Endothelial cell of umbilical vein (primary cell): Measurements from ENCODE around the gene SEMA5A.

Experiments
- CTCF ChIP-seq, 2 donors: IDR thresholded peaks; 1 replicate in 1 of 2; 2 replicates in 1 of 2; pipeline ENCODE4 v1.5.1; 2011; ENCODE audit warnings: low read length in 2 of 2, mild to moderate bottlenecking in 2 of 2, moderate library complexity in 2 of 2, control low read depth in 1 of 2, inconsistent platforms in 1 of 2, low read depth in 1 of 2; ENCODE audit not compliant: insufficient read depth in 1 of 2; ENCODE audit errors: extremely low read depth in 1 of 2
- EZH2 ChIP-seq: IDR thresholded peaks from 2 replicates; pipeline ENCODE4 v1.6.1; 2012; ENCODE audit warnings: borderline replicate concordance, low read depth, mild to moderate bottlenecking, moderate library complexity, low read length, inconsistent platforms; ENCODE audit not compliant: severe bottlenecking
- FOS ChIP-seq: IDR thresholded peaks from 2 replicates; pipeline ENCODE4 v1.6.1; 2011; ENCODE audit warnings: mild to moderate bottlenecking, low read length, moderate library complexity, borderline replicate concordance; ENCODE audit not compliant: insufficient read depth
- MYC ChIP-seq: IDR thresholded peaks from one replicate; pipeline ENCODE4 v1.6.1; 2011; ENCODE audit warnings: mild to moderate bottlenecking, low read depth, low read length
- POLR2A ChIP-seq: IDR thresholded peaks from 2 replicates; pipeline ENCODE4 v1.6.1; 2012; ENCODE audit warnings: low read depth, mild to moderate bottlenecking, control low read depth, low read length

DNA sequence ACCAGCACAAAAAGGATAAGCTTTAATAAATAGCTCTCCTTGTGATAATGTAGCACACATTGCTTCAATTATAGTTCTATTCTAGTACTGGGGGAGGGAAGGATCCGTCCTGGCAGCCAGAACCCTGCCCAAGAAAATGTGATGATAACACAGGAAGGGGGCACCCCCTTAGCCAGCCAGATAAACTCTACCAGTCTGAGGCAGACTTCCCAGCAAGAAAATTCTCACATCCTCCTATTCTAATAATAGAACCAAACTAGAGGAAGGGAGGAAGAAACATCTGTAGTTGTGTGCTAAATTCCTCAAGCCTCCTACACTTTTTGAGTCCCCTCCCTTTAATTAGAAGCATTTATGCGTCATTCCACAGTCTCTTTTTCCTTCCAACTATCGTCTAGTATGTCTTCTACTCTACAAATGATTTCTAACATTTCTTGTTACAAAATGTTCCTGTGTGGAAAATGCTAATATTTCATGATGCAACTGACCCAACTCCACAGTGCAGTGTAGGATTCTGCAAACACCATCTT, 261.0 kb downstream of the SEMA5A start:
- TF ChIP-seq CTCF (IDR thresholded peaks at IDR 0.05; ENCODE audit: extremely low read depth in 1 of 2, insufficient read depth in 1 of 2, low read depth in 1 of 2, low read length in 2 of 2) = no peak
- no peak for TF ChIP-seq EZH2
- TF ChIP-seq POLR2A = no peak
- TF ChIP-seq MYC = no peak
- no peak for TF ChIP-seq FOS
